Measurements from ENCODE around the gene PHF10.
"Not testable (repeated sequence)": the region's sequence is repeated elsewhere in the genome, so short reads cannot be mapped to it uniquely, and the experiment has no call there.

PHF10 gene

GRCh38 chr6:169724494-169725124 is at the start of gene PHF10:
Gene PHF10 (minus strand): TSS chr6:169724500. CDS start chr6:169723931, 569 bp downstream.
- peak; percentile 68 for DNase-seq

GRCh38 chr6:169766921-169767736 is 42.8 kb upstream of the PHF10 start:
- no peak for DNase-seq

GRCh38 chr6:169766232-169766631 is 41.9 kb upstream of the PHF10 start:
- DNase-seq: no peak

GRCh38 chr6:169765789-169766188 is 41.5 kb upstream of the PHF10 start:
- not testable (repeated sequence) for DNase-seq

DNA sequence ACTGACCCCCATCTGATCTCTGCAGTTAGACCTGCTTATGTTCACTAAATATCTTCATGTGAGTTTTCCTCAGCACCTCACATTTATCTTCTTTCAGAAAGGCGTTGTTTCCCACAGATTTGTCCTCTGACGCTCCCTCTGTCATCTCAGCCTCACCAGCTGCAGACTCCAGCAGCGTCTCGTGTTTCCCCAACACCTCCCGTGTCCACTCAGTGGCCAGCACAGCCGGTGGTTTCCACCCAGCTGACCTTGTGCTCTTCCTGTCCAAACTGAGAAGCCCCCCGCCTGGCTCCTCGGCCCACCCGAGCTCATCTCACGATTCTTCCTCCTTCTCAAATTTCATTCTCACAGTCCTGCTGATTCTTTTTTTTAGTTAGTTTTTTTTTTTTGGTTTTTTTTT is 39.6 kb upstream of the PHF10 start:
- no peak for DNase-seq

DNA sequence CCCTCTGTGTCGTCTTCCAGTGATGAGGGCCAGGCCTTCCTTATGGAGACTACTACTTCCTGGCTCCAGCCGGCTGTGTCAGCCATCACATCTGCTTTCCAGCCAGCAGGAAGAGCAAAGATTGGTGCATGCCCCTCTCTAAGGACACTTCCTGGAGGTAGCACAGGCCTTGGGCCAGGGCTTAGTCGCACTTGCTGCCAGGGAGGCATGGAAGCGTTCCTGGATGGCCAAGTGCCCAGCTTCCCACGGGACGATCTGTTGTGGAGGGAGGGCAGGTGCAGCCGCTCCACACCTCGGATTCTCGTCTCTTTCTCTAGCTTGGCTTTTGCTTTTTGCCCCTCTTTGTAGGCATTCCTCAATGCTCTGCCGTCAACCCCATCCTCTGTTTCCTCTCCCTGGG is 39.0 kb upstream of the PHF10 start:
- no peak for DNase-seq

DNA sequence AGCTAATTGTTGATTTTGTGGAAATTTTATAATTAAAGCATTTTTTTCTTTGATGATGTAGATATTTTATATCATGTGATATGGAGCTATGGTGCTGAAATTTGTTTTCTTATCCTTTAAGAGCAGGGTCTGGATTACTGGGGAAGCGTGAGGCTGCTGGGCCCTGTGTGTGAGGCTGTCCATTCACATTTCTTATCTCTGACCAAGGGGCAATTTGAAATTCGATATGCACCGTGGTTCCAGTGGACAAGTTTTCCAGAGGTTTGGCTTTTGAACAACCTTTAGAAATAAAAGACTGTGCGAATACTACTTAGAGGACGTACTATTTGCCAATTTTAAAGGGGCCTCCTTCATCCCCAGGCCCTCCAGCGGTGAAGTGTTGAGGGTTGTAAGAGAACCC is 30.9 kb upstream of the PHF10 start:
- no peak for DNase-seq

DNA sequence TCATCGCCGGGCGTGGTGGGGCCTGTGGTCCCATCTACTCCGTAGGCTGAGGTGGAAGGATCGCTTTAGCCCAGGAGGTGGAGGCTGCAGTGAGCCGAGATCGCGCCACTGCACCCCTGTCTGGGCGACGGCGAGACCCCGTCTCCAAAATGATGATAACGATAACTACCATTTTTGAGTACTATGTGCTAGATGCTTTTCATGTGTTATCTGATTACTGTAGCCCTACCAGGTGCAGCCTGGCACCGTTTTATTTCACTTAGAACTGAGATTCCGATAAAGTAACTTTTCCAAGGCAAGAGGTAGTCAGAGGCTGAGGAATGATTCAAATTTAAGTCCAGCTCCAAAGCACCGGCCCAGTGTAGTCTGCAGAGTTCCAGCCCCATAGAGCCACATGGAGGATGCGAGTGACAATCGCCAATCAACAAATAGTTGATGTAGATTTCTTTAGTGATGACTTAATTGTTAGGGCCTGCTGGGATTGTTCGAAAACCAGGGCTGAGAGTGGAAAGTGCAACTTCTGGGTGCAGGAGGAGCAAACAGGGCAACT is 27.8 kb upstream of the PHF10 start:
- peak; percentile 12 for DNase-seq

DNA sequence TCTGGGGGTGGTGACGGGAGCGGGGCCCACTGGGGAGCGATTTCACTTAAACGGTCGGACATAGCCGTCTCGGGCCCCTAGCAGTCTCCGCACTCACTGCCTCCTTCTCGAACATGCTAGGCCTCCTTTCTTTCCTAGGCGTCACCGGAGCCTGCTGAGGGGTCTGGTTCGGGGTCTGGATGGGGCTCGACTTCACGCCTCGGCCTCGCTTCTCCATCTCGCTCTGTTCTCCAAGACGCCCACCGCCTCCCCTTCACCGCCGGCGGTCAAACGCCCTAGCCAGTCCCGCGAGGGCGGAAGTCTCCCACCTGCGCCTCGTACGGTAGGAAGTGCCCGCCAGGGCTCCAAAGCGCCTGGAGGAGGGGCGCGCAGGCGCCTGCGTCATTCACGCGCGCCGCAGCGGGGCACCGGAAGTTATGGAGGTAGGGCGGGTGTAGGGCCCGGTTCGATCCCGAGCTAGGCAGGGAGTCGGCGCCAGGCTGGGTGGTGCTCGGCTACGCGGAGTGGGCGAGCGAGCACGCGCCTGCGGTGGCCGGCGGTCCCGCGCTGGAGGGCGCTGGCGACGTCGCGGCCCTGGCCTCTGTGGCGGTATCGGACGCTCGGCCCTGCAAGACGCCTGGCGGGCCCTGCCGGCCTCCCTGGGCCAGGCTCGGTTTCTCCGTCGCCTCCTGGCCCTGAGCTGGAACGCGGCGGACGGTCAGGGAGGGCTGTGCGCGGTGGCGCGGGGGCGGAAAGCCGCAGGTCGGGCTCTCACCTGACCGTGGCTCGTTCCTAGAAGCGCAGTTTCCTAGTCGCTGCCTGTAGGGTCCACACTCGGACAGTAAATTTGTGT is 27.2 kb upstream of the PHF10 start, which contains the start of the genes DYNLT2 and ERMARD:
Gene DYNLT2, minus strand, starts transcription at position 331 of the 832 bp plus-strand sequence. Its CDS starts 114 bp downstream, at position 217.
Gene ERMARD, plus strand, starts transcription at position 381 of the 832 bp plus-strand sequence. Its CDS starts 36 bp downstream, at position 417.
- DNase-seq: peak; percentile 92

DNA sequence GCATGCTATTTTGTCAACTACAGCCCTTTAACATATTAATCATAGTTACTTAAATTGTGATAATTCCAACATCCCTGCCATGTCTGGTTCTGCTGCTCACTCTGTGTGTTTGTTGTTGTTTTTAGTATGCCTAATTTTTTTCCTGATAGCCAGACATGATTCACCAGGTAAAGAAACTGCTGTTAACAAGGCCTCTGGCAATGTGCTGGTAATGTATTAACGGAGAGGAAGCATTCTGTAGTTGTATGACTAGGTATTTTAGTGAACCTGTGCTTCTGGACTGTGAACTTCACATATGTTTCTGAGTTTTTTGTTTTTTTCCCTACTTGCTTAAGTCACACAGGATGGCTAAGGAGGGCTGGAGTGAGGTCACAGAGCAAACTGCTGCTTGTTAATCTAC is 22.3 kb upstream of the PHF10 start:
- DNase-seq: no peak

DNA sequence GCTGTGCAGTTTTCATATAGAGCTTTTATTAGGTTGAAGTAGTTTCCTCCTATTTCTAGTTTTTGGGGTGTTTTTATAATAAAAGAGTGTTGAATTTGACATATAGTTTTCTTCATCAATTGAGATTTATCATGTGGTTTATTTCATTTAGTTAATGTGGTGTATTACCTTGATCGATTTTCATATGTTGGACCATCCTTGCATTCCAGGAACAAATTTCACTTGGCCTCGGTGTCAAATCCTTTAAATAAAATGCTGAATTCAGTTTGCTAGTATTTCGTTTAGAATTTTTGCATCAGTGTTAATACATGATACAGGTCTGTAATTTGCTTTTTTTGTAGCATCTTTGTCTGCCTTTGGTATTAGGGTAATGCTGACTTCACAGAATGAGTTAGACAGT is 21.1 kb upstream of the PHF10 start:
- no peak for DNase-seq

GRCh38 chr6:169741344-169741743 is 17.0 kb upstream of the PHF10 start:
- DNase-seq: no peak

GRCh38 chr6:169738976-169739529 is 14.8 kb upstream of the PHF10 start:
- no peak for DNase-seq

DNA sequence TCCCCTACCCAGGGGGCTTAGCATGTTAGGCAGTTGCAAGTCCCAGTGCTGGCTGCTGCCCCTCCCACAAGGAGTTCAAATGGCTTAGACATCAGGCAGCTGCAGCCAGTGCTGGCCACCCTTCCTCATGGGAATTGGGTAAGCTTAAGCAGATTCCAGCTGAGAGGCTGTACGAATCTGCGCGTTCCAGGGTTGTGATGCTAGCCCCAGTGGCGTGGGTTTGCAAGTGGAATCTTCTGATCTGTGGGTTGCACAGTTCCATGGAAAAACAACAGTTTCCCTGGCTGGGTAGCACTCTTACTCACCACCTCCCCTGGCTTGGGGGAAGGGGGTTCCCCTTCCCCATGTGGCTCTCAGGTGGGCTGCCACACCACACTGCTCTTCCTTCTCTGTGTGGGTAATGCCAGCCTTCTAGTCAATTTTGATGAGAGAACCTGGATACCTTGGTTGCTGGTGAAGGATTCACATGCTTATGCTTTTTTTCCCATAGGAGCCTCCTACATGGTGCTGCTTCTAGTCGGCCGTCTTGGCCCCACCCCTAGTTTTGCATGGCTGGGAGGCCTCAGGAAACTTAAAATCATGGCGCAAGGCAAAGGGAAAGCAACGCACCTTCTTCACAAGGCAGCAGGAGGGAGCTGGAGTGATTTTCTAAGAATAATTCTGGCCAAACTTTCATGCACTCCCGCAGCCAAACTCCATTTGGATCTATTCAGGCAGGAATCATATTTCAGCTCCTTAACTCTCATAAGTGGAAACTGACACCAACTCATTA is 14.1 kb upstream of the PHF10 start:
- DNase-seq: no peak

GRCh38 chr6:169729961-169730360 is 5.7 kb upstream of the PHF10 start:
- DNase-seq: no peak

DNA sequence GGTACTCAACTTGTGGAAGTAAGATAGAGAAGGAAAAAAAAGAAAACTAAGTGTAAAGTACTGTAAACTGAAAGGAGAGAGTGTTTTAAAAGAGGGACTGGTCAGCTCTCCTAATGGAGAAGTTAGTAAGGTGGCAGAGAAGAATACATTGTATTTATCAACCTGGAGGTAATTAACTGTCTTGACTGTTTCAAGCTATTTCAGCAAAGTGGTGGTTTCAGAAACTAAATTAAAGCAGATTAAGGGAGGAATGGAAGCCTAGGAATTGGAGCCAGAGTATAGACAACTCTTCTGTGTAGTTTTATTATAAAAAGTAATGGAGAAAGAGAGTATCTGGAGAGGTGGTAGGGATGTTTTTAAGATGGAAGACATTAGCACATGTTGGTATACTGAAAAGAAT is 2.7 kb upstream of the PHF10 start:
- DNase-seq: no peak

- DNase-seq: no peak
Measured at GRCh38 chr6:169726049-169726400, 1.7 kb upstream of the PHF10 start.

GRCh38 chr6:169725125-169726048 is 1.1 kb upstream of the PHF10 start:
- peak; percentile 18 for DNase-seq

DNA sequence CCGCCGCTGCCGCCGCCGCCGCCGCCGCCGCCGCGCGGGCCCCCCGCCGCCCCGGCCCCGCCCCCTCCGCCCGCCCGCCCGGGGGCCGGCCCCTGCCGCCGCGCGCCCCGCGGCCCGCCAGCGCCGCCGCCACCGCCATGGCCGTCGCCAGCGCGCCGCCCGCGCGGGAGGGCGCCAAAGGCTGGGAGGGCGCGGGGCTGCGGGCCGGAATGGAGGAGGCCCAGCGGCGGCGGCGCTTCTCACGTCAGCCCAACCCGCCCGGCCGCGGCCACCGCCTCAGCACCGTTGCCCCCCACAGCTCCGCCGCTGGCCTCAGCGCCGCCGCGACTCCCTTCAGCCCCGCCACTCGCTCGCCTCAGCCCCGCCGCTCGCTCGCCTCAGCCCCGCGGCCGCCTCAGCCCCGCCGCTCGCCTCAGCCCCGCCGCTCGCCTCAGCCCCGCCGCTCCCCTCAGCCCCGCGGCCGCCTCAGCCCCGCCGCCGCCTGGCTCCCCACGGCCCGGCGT is 258 bp downstream of the PHF10 start:
- DNase-seq: peak; percentile 36

DNA sequence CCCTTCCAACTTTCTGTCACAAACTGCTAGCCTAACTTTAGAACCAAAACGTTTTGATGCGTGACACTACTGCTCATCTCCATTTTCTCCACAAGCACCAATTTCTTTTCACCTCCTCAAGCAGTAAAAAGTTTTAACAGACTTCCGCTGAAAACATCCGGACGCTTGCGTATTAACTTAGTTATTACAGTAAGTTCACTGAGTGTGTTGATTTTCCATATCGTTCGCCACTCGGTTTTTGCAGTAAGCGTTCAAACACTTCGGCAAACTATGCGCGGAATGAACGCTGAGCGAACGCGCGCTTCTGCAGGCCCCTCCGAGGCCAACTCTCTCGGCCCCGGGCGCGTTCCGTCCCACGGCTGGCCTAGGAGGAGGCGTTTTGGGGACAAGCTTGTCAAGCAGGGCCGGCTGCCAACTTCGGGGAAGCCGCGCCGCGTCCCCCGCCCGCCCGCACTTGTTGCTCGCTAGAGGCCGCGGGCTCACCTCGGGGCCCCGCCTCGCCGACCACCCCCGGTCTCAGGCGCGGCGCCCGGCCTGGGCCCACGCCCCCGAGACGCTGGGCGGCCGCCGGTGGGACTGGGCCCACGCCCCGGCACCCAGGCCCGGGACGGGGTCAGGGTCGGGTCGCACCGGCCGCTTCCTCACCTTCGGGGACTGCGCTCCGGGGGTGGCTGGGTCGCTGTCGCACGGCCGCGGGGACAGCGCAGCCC is 945 bp downstream of the PHF10 start:
- peak; percentile 63 for DNase-seq

Measured in stimulated activated CD4-positive, alpha-beta T cell treated with anti-CD3 and anti-CD28 coated beads, Interleukin-4, amount 100 ng/mL, for 24 hours (primary cell).